Tibial nerve (tissue), 4 donors: ENCODE measurements around the gene ANKS6. TPM values are rescaled to one million over a fixed set of nuclear protein-coding genes. Genes with fewer than 3 reads are reported as not detected.

Experiments
- DNase-seq, 2 donors: peaks; one replicate each; pipeline ENCODE4 v3.0.0-alpha.2; 2019; ENCODE audit warnings: low spot score in 2 of 2
- H3K27ac ChIP-seq, 4 donors: fragments of 200-600 bp; sonication (generic) in 3 of 4; one replicate each; pipeline ENCODE4 v1.5.1; 2017 to 2019; ENCODE audit warnings: mild to moderate bottlenecking in 1 of 4
- H3K27me3 ChIP-seq, 2 donors: fragments of 200-600 bp; sonication (generic) in 1 of 2; one replicate each; pipeline versions ENCODE4 v1.5.1 to v1.6.0; 2017 to 2019
- H3K36me3 ChIP-seq, 3 donors: fragments of 200-600 bp; sonication (generic); one replicate each; pipeline ENCODE4 v1.5.1; 2018 to 2019
- H3K4me1 ChIP-seq, 4 donors: fragments of 200-600 bp; sonication (generic) in 3 of 4; one replicate each; pipeline ENCODE4 v1.5.1; 2017 to 2019
- H3K4me3 ChIP-seq, 4 donors: fragments of 200-600 bp; sonication (generic) in 3 of 4; one replicate each; pipeline ENCODE4 v1.5.1; 2017 to 2019; ENCODE audit warnings: mild to moderate bottlenecking in 1 of 4, moderate library complexity in 1 of 4
- H3K9me3 ChIP-seq, 4 donors: fragments of 200-600 bp; sonication (generic) in 3 of 4; one replicate each; pipeline ENCODE4 v1.5.1; 2017 to 2019
- EP300 ChIP-seq, 2 donors: sonication (generic); formaldehyde crosslinking; IDR thresholded peaks; one replicate each; pipeline ENCODE4 v1.6.1; 2017; ENCODE audit warnings: antibody characterized with exemption in 2 of 2, mild to moderate bottlenecking in 1 of 2
- POLR2A ChIP-seq, 2 donors: fragments of 450-650 bp; IDR thresholded peaks; one replicate each; pipeline ENCODE4 v1.6.1; 2017; ENCODE audit warnings: antibody characterized with exemption in 2 of 2, mild to moderate bottlenecking in 2 of 2, moderate library complexity in 2 of 2
- WGBS, 2 donors: methylation state at CpG; one replicate each; pipeline ENCODE4 v1.1.5; 2018; 5-methylcytosine and 5-hydroxymethylcytosine counted together
- total RNA-seq, 4 donors: library from RNA; depleted of rRNA; stranded (reverse); fragments of >200 nt; gene quantifications; one replicate each; pipeline ENCODE4 v1.1.0, GENCODE V29; 2016
- TF ChIP-seq, protein P1 (sequence below), 5 experiments: fragments of 200-600 bp in 3 of 5; fragments of 450-650 bp in 2 of 5; sonication (generic) in 3 of 5; IDR thresholded peaks; one replicate each; pipeline ENCODE4 v1.5.1; 2016 to 2019; ENCODE audit warnings: antibody characterized with exemption in 5 of 5, mild to moderate bottlenecking in 3 of 5, moderate library complexity in 2 of 5

The ANKS6 gene
- total RNA-seq, 4 donors from 2014 or later = 13.8 to 46.2 (median 27.9) TPM

DNA sequence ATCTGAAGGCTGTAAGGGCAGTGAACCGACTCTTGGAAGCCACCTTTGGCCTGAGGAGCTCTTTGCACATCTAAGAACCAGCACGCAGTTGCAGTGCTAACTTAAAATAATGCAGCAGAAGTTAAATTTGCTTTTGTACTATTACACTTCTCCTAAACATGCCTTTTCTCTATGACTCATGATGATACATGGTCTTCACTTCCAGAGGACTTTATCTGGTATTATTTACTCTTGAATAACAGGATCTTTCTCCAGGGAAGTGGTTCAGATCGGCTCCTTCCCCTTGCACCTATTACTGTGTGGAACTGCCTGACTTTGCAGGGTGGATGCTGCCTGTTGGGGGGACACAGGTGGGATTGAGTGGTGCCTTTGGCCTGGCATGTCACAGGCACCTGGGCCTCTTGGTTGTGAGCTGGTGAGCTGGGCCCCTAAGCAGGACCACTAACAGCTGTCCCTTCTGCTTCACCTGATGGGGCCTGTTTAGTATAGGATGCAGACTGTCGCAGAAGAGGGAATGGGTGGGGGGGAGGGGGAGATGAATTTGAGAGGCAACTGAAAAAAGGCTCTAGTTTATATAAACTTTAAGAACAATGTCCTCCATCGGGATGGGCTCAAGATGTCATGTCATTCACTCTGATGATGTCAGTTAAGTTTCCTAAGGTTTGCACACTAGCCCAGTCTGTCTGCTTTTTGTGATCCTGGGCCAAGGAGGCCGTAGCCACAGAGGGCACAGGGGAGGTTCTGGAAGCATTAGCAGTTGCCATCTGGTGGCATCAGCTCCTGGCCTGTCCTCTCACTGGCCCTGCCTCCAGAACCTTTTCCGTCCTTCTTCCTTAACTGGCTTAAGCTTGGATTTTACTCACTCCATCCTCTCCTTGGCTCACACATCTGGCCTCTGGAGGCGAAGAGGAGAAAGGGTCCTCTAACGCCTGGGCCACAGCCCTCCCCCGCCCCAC lies 53.8 kb downstream of the ANKS6 start:
- Histone ChIP-seq H3K4me1 (no peaks in the 10 kb centered on the region), H3K4me3 (no peak overlapping the region), H3K36me3 (peaks cover 0 to 76% (median 0%) of the 10 kb centered on the region in 3 donors), H3K27me3 (no peaks in the 10 kb centered on the region), H3K27ac (no peak overlapping the region), H3K9me3 (peaks cover 0 to 12% (median 0%) of the 10 kb centered on the region in 4 donors)
- TF ChIP-seq EP300 (IDR thresholded peaks at IDR 0.05) (no peak), POLR2A (IDR thresholded peaks at IDR 0.05) (no peak)
- TF ChIP-seq, protein P1, sequence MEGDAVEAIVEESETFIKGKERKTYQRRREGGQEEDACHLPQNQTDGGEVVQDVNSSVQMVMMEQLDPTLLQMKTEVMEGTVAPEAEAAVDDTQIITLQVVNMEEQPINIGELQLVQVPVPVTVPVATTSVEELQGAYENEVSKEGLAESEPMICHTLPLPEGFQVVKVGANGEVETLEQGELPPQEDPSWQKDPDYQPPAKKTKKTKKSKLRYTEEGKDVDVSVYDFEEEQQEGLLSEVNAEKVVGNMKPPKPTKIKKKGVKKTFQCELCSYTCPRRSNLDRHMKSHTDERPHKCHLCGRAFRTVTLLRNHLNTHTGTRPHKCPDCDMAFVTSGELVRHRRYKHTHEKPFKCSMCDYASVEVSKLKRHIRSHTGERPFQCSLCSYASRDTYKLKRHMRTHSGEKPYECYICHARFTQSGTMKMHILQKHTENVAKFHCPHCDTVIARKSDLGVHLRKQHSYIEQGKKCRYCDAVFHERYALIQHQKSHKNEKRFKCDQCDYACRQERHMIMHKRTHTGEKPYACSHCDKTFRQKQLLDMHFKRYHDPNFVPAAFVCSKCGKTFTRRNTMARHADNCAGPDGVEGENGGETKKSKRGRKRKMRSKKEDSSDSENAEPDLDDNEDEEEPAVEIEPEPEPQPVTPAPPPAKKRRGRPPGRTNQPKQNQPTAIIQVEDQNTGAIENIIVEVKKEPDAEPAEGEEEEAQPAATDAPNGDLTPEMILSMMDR (IDR thresholded peaks at IDR 0.05) = no peak
- DNase-seq = no peak
- 83 to 86% methylated on average over 9 of the region's 10 CpGs for WGBS, 2 donors

DNA sequence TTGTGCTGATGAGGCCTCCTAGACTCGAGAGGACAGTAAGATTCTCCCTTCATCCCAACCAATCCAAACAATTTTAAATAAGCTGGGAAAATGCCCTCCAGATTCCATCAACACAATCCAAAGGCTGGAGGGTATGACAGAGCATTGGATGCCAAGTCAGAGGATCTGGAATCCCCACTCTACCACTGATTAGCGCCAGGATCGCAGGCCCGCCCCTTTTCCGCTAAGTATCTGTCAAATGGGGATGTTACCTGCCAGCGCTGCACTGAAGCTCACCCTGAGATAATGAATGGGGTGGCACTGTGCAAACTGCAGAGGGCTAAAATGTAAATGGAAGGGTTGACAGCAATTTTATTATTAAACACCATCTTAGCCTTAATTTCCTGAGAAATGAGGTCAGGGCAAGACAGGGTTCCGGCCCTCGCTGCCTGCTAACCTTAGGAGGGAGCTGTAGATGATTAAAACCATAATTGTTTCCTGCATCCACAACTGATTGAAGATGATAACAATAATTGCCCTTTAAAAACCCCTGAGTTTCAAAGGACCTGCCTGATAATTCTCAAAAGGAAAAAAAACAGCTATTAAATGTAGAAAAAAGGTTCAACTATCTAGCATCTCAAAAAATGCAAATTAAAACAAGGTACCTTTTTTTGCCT lies 56.0 kb downstream of the ANKS6 start:
- no peak for DNase-seq
- Histone ChIP-seq H3K4me3 (no peak overlapping the region), H3K9me3 (peaks cover 0 to 13% (median 0%) of the 10 kb centered on the region in 4 donors), H3K27ac (no peak overlapping the region), H3K27me3 (no peaks in the 10 kb centered on the region), H3K4me1 (no peaks in the 10 kb centered on the region), H3K36me3 (peaks cover 0 to 80% (median 0%) of the 10 kb centered on the region in 3 donors)
- WGBS, 2 donors = 87 to 91% methylated on average over 8 of the region's 8 CpGs
- no peak for TF ChIP-seq POLR2A (IDR thresholded peaks at IDR 0.05)
- TF ChIP-seq, protein P1 (IDR thresholded peaks at IDR 0.05) = no peak
- TF ChIP-seq EP300 (IDR thresholded peaks at IDR 0.05) = no peak

DNA sequence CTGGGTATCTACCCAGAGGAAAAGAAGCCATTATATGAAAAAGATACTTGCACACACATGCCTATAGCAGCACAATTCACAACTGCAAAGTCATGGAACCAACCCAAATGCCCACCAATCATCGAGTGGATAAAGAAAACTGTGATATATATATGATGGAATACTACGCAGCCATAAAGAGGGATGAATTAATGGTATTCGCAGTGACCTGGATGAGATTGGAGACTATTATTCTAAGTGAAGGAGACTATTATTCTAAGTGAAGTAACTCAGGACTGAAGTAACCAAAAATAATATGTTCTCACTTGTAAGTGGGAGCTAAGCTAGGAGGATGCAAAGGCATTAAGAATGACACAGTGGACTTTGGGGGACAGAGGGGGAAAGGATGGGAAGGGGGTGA lies 57.6 kb downstream of the ANKS6 start:
- Histone ChIP-seq H3K4me3 (no peak overlapping the region), H3K27me3 (no peaks in the 10 kb centered on the region), H3K4me1 (no peaks in the 10 kb centered on the region), H3K36me3 (peaks cover 0 to 80% (median 0%) of the 10 kb centered on the region in 3 donors), H3K9me3 (peaks cover 0 to 13% (median 0%) of the 10 kb centered on the region in 4 donors), H3K27ac (no peak overlapping the region)
- TF ChIP-seq POLR2A (IDR thresholded peaks at IDR 0.05) = no peak
- TF ChIP-seq, protein P1 (IDR thresholded peaks at IDR 0.05) = no peak
- 96 to 97% methylated on average over 3 of the region's 3 CpGs for WGBS, 2 donors
- no peak for DNase-seq

DNA sequence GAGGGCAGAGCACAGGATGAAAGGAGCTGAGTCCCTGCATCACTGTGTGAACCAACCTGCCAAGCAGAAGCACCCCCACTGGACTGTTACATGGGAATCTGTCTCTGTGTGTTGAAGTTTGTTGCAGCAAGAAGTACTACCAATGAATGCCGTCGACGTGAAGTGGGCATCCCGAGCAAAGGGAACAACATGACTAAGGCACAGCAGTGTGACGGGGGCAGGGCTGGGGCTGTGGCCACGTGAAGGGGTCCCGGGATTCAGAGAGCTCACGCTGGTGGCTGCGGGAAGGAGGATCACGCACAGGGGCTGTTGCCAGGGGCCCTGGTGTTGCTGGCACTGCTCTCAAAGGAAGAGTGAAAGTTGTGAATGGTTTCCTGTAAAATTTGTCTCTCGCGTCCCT lies 60.1 kb downstream of the ANKS6 start:
- 71 to 80% methylated on average over 12 of the region's 12 CpGs for WGBS, 2 donors
- peaks cover 0 to 77% (median 0%) of the 10 kb centered on the region in 3 donors for H3K36me3 ChIP-seq
- no peak for DNase-seq
- no peaks in the 10 kb centered on the region for H3K4me1 ChIP-seq
- no peak overlapping the region for H3K27ac ChIP-seq
- no peak overlapping the region for H3K4me3 ChIP-seq
- TF ChIP-seq EP300 (IDR thresholded peaks at IDR 0.05) = no peak
- no peak for TF ChIP-seq POLR2A (IDR thresholded peaks at IDR 0.05)
- TF ChIP-seq, protein P1 (IDR thresholded peaks at IDR 0.05) = no peak
- H3K9me3 ChIP-seq = peaks cover 0 to 13% (median 0%) of the 10 kb centered on the region in 4 donors
- H3K27me3 ChIP-seq = no peaks in the 10 kb centered on the region

DNA sequence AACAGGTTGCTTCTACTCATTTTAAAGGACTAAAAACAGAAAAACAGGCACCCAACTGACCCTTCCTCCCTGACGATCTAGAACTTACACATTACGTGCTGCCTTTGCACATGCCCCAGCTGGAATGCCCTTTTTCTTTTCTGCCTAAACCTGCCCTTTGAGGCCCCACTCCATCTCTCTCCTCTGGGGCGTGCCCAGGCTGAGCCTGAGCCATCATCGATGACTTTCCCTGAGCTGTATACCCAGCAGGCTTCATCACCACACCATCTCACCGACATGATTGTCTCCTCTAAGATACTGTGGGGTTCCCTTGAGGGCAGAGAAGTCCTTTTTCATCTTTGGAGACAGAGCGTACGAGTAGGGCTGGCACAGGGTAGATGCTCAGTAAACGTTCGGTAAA lies 63.6 kb downstream of the ANKS6 start:
- 94 to 97% methylated on average over 9 of the region's 9 CpGs for WGBS, 2 donors
- Histone ChIP-seq H3K27me3 (no peaks in the 10 kb centered on the region), H3K27ac (no peak overlapping the region), H3K9me3 (peaks cover 0 to 3% (median 0%) of the 10 kb centered on the region in 4 donors), H3K4me3 (no peak overlapping the region), H3K4me1 (no peaks in the 10 kb centered on the region), H3K36me3 (peaks cover 0 to 54% (median 0%) of the 10 kb centered on the region in 3 donors)
- no peak for TF ChIP-seq EP300 (IDR thresholded peaks at IDR 0.05)
- TF ChIP-seq, protein P1 (IDR thresholded peaks at IDR 0.05) = no peak
- DNase-seq = no peak
